ENCODE measurements around the gene BDH1. TPM values are rescaled to one million over a fixed set of nuclear protein-coding genes. Genes with fewer than 3 reads are reported as not detected.
"Not testable (repeated sequence)": the region's sequence is repeated elsewhere in the genome, so short reads cannot be mapped to it uniquely, and the experiment has no call there.

The BDH1 gene
- total RNA-seq, 1 donor from 2014 or later, result 90.0 TPM

- no peak for TF ChIP-seq CTCF (IDR thresholded peaks at IDR 0.05; ENCODE audit: borderline replicate concordance)
- no peak overlapping the region for H3K27ac ChIP-seq (replicated peaks)
- no peaks in the 10 kb centered on the region for H3K9me3 ChIP-seq (replicated peaks)
- no peak for DNase-seq
- intact Hi-C loops (cut with micrococcal nuclease), result no loop called here
- no peaks in the 10 kb centered on the region for H3K36me3 ChIP-seq
- no peaks in the 10 kb centered on the region for H3K4me1 ChIP-seq
- no peaks in the 10 kb centered on the region for H3K27me3 ChIP-seq (ENCODE audit: low read depth)
- no peak overlapping the region for H3K4me3 ChIP-seq
These were observed 36.0 kb downstream of the BDH1 start for GRCh38 chr3:197519801-197520211.

GRCh38 chr3:197518881-197519421 lies 36.8 kb downstream of the BDH1 start:
- intact Hi-C loops (cut with micrococcal nuclease), result no loop called here
- Histone ChIP-seq H3K4me3 (no peak overlapping the region), H3K27ac (replicated peaks) (no peak overlapping the region), H3K4me1 (no peaks in the 10 kb centered on the region), H3K36me3 (no peaks in the 10 kb centered on the region), H3K9me3 (replicated peaks) (no peaks in the 10 kb centered on the region), H3K27me3 (ENCODE audit: low read depth) (no peaks in the 10 kb centered on the region)
- no peak for DNase-seq
- TF ChIP-seq CTCF (IDR thresholded peaks at IDR 0.05; ENCODE audit: borderline replicate concordance), result no peak

GRCh38 chr3:197517922-197518683 lies 37.7 kb downstream of the BDH1 start:
- H3K27ac ChIP-seq (replicated peaks); H3K9me3 ChIP-seq (replicated peaks); H3K36me3 ChIP-seq; H3K4me3 ChIP-seq; H3K27me3 ChIP-seq (ENCODE audit: low read depth); intact Hi-C loops (cut with micrococcal nuclease); DNase-seq; H3K4me1 ChIP-seq: not testable (repeated sequence)

GRCh38 chr3:197516890-197517606 lies 38.7 kb downstream of the BDH1 start:
- H3K27me3 ChIP-seq (ENCODE audit: low read depth); DNase-seq; H3K9me3 ChIP-seq (replicated peaks); intact Hi-C loops (cut with micrococcal nuclease); H3K27ac ChIP-seq (replicated peaks); H3K4me3 ChIP-seq; H3K4me1 ChIP-seq; H3K36me3 ChIP-seq: not testable (repeated sequence)

- intact Hi-C loops (cut with micrococcal nuclease), result no loop called here
- Histone ChIP-seq H3K4me1 (no peaks in the 10 kb centered on the region), H3K9me3 (replicated peaks) (no peaks in the 10 kb centered on the region), H3K36me3 (no peaks in the 10 kb centered on the region), H3K4me3 (no peak overlapping the region), H3K27me3 (ENCODE audit: low read depth) (no peaks in the 10 kb centered on the region), H3K27ac (replicated peaks) (no peak overlapping the region)
- TF ChIP-seq CTCF (IDR thresholded peaks at IDR 0.05; ENCODE audit: borderline replicate concordance), result no peak
- no peak for DNase-seq
These were observed 39.3 kb downstream of the BDH1 start for GRCh38 chr3:197516517-197516889.

GRCh38 chr3:197514786-197515355 lies 40.9 kb downstream of the BDH1 start:
- no peak for TF ChIP-seq CTCF (IDR thresholded peaks at IDR 0.05; ENCODE audit: borderline replicate concordance)
- Histone ChIP-seq H3K27me3 (ENCODE audit: low read depth) (no peaks in the 10 kb centered on the region), H3K4me3 (no peak overlapping the region), H3K4me1 (peaks cover under 1% of the 10 kb centered on the region), H3K9me3 (replicated peaks) (no peaks in the 10 kb centered on the region), H3K27ac (replicated peaks) (no peak overlapping the region), H3K36me3 (no peaks in the 10 kb centered on the region)
- intact Hi-C loops (cut with micrococcal nuclease), result no loop called here
- DNase-seq, result no peak

Data from left ventricle myocardium inferior (tissue), 1 donor.